PFSK-1 (cell line): ENCODE results near the gene GOLGA6L7. TPM values are rescaled to one million over a fixed set of nuclear protein-coding genes. Genes with fewer than 3 reads are reported as not detected.
"Not testable (repeated sequence)": the region's sequence is repeated elsewhere in the genome, so short reads cannot be mapped to it uniquely, and the experiment has no call there.

ENCODE experiments used
- FOXP2 ChIP-seq: optimal IDR thresholded peaks from 2 replicates; pipeline ENCODE3; 2011; ENCODE audit warnings: borderline replicate concordance, control low read depth, inconsistent platforms; ENCODE audit not compliant: insufficient read depth; ENCODE audit errors: extremely low read length, extremely low read depth
- POLR2AphosphoS5 ChIP-seq: IDR thresholded peaks from 2 replicates; pipeline ENCODE4 v1.6.1; 2012; ENCODE audit warnings: low read depth, mild to moderate bottlenecking, control low read depth, low read length, moderate library complexity
- SIN3A ChIP-seq: IDR thresholded peaks from 2 replicates; pipeline ENCODE4 v1.6.1; 2012; ENCODE audit warnings: mild to moderate bottlenecking, low read length, moderate library complexity, borderline replicate concordance; ENCODE audit not compliant: insufficient read depth
- TAF1 ChIP-seq: IDR thresholded peaks from 2 replicates; pipeline ENCODE4 v1.6.1; 2012; ENCODE audit warnings: low read length, control low read depth, borderline replicate concordance; ENCODE audit not compliant: insufficient read depth
- polyA plus RNA-seq: library from polyadenylated mRNA; unstranded; fragments of >200 nt; gene quantifications from one replicate; pipeline ENCODE4 v1.2.1, GENCODE V29; 2012; ENCODE audit warnings: low read depth, missing spikeins; ENCODE audit not compliant: insufficient read length
- TF ChIP-seq, protein P1 (sequence below), 2 experiments: IDR thresholded peaks; 2 replicates each; pipeline versions ENCODE4 v1.6.1 to v1.8.0; 2011 to 2012; ENCODE audit warnings: low read depth in 2 of 2, low read length in 2 of 2, control low read depth in 1 of 2, inconsistent platforms in 1 of 2, mild to moderate bottlenecking in 1 of 2, moderate library complexity in 1 of 2; ENCODE audit not compliant: insufficient read depth in 1 of 2

GOLGA6L7 gene, protein sequence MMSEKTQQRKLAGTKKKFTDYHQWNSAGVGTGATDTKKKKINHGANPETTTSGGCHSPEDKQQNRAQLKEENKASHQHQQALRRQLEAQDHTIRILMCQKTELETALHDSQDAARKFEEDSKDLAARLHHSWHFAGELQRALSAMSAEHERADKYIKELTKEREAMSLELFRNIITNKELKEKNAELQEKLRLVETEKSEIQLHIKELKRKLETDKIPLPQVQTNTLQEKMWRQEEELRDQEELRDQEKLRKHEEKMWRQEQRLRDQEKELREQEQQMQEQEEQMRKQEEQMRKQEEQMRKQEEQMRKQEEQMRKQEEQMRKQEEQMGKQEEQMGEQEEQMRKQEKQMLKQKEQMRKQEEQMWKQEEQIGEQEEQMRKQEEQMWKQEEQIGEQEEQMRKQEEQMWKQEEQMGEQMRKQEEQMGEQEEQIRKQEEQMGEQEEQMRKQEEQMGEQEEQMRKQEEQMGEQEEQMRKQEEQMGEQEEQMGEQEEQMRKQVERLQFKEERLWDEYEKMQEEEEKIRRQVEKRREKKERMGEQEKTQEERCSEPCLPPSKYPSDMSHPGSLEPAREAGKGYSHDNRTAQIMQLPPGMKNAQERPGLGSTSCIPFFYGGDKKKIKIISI
- polyA plus RNA-seq = not detected

DNA sequence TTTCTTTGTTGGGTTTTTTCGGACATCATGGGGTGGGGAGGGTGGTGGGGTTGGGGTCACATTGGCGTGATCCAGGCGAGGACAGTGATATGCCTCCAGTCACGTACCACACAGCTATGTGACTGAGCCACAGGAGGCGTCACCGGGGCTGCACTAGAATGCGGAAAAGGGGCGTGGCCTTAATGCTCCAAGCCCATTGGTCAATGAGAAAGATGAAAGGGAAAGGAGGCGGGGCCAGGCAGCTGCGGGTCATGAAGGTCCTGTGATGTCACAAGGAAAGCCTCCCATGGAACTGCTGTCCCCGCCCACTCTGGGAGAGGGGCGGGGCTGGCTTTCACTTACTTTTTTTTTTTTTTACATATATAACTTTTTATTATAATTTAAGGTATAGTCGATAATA is at the start of gene GOLGA6L7:
Gene GOLGA6L7 (minus strand): TSS at position 124 of the 400 bp plus-strand sequence. CDS start 95 bp downstream, at position 29.
- not testable (repeated sequence) for TF ChIP-seq FOXP2, TAF1, SIN3A

DNA sequence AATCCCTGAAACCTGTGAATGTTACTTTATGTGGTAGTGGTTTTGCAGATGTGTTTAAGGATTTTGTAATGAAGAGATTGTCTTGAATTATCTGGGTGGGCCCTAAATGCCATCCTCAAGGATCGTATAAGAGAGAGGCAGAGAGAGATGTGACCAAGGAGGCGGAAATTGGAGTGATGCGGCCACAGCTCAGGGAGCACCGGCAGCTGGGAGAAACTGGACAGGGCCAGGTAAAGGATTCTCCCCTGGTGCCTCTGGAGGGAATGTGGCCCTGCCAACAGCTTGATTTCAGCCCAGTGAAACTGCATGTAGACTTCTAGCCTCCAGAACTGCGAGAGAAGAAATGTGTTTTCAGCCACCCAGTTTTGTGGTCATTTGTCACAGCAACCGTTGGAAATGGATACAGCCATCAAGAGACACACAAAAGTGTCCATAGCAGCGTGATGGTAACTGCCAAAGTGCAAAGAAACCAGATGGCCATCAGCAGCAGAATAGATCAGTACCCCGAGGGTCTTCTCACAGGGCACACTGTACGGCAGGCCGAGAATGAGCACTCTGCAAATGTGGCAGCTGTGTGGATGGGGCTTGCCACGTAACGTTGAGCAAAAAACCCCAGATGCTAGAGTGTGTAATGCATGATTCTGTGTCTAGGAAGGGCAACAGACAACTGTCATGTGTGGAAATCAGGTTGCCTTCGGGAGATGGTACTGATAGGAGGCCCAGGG is 49.6 kb upstream of the GOLGA6L7 start:
- TF ChIP-seq, protein P1, sequence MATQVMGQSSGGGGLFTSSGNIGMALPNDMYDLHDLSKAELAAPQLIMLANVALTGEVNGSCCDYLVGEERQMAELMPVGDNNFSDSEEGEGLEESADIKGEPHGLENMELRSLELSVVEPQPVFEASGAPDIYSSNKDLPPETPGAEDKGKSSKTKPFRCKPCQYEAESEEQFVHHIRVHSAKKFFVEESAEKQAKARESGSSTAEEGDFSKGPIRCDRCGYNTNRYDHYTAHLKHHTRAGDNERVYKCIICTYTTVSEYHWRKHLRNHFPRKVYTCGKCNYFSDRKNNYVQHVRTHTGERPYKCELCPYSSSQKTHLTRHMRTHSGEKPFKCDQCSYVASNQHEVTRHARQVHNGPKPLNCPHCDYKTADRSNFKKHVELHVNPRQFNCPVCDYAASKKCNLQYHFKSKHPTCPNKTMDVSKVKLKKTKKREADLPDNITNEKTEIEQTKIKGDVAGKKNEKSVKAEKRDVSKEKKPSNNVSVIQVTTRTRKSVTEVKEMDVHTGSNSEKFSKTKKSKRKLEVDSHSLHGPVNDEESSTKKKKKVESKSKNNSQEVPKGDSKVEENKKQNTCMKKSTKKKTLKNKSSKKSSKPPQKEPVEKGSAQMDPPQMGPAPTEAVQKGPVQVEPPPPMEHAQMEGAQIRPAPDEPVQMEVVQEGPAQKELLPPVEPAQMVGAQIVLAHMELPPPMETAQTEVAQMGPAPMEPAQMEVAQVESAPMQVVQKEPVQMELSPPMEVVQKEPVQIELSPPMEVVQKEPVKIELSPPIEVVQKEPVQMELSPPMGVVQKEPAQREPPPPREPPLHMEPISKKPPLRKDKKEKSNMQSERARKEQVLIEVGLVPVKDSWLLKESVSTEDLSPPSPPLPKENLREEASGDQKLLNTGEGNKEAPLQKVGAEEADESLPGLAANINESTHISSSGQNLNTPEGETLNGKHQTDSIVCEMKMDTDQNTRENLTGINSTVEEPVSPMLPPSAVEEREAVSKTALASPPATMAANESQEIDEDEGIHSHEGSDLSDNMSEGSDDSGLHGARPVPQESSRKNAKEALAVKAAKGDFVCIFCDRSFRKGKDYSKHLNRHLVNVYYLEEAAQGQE (IDR thresholded peaks at IDR 0.05; ENCODE audit: insufficient read depth in 1 of 2, low read depth in 2 of 2, low read length in 2 of 2) = no peak
- TF ChIP-seq FOXP2 = no peak
- no peak for TF ChIP-seq SIN3A
- TF ChIP-seq POLR2AphosphoS5 = no peak
- no peak for TF ChIP-seq TAF1

DNA sequence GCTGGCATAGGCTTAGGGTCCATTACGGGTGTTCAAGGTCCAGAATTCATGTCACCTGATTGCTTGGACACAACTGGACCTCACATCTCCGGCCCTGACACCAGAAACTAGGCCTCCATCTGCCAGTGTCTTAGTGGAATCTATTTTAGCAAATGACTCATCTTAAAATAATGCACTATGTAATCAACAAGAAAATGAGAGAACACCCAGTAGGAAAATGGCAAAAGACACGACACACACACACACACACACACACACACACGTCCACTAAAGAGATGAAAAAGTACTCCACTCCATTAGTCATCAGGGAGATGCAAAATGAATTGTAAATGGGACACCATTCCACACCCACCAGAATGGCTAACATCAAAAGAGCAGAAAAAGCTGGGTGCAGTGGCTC is 48.5 kb upstream of the GOLGA6L7 start:
- TF ChIP-seq SIN3A (no peak), FOXP2 (no peak), POLR2AphosphoS5 (no peak), TAF1 (no peak)
- TF ChIP-seq, protein P1 (IDR thresholded peaks at IDR 0.05; ENCODE audit: insufficient read depth in 1 of 2, low read depth in 2 of 2, low read length in 2 of 2) = no peak

DNA sequence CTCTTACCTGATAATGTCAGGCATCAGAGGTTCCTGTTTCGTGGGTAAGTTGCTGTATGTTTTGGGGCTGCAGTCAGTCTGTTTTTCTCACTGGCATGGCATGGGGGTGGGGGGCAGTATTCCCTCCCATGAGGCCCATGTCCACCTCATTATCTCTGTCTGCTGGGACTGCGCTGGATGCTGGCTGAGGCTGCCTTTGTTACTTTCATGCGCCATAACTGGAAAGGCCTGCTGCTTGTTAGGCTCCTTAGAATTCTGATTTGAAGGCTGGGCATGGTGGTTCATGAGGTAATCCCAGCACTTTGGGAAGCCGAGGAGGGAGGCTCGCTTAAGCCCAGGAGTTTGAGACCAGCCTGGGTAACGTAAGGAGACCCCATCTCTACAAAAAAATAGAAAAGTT is 47.1 kb upstream of the GOLGA6L7 start:
- no peak for TF ChIP-seq POLR2AphosphoS5
- TF ChIP-seq, protein P1 (IDR thresholded peaks at IDR 0.05; ENCODE audit: insufficient read depth in 1 of 2, low read depth in 2 of 2, low read length in 2 of 2) = no peak
- TF ChIP-seq SIN3A = no peak
- no peak for TF ChIP-seq FOXP2
- no peak for TF ChIP-seq TAF1

DNA sequence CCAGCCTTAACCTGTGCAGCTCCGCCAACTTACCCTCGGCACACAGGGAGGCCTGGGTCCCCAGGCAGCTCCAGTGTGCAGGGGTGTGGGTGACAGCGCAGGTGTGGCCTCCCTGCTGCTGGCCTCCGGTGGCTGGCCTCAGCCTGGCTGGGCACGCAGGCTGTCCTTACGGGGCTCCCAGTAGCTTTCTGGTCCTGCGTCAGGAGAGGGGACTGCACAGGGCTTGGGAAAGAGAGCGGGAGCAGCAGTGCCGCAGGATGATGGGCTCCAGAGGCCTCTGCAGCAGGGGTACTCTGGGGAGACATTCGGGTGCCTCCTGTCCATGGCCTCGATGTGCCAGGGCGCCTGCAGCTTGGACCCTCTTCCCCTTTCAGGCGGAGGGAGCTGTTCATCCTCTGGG is 46.7 kb upstream of the GOLGA6L7 start:
- TF ChIP-seq POLR2AphosphoS5 (no peak), FOXP2 (no peak), SIN3A (no peak), TAF1 (no peak)
- TF ChIP-seq, protein P1 (IDR thresholded peaks at IDR 0.05; ENCODE audit: insufficient read depth in 1 of 2, low read depth in 2 of 2, low read length in 2 of 2) = no peak
